Measurements from ENCODE around the gene MEP1B. TPM values are rescaled to one million over a fixed set of nuclear protein-coding genes. Genes with fewer than 3 reads are reported as not detected.

MEP1B gene
- total and polyA plus RNA-seq, 2 experiments from 2014 or later = not detected

GRCh38 chr18:32195881-32196815 lies 6.3 kb downstream of the MEP1B start (continued):
- TF ChIP-seq ETS1 (IDR thresholded peaks at IDR 0.05) (no peak), CTCF (conservative IDR thresholded peaks at IDR 0.05; ENCODE audit: low read depth in 2 of 2) (no peak), ZNF331 (CRISPR knock-in tag; IDR thresholded peaks at IDR 0.05; ENCODE audit: low read depth) (no peak)

GRCh38 chr18:32200766-32201165 lies 10.9 kb downstream of the MEP1B start:
- H3K4me1 ChIP-seq (ENCODE audit: insufficient read depth) = no peaks in the 10 kb centered on the region
- H2AFZ ChIP-seq = no peak overlapping the region
- H3K4me3 ChIP-seq = no peak overlapping the region
- DNase-seq (ENCODE audit: low spot score) (no peak), ATAC-seq (no peak)
- TF ChIP-seq ZNF462 (CRISPR knock-in tag; IDR thresholded peaks at IDR 0.05) = no peak
- no peak overlapping the region for H3K27ac ChIP-seq (ENCODE audit: low read depth)
- H3K27me3 ChIP-seq (ENCODE audit: insufficient read depth) = no peaks in the 10 kb centered on the region
- Mint-ChIP-seq H3K4me1 (no peaks in the 10 kb centered on the region), H3K27me3 (ENCODE audit: insufficient read depth, low read depth, poor library complexity) (peaks cover 3% of the 10 kb centered on the region), H3K36me3 (ENCODE audit: low read depth) (no peaks in the 10 kb centered on the region), H3K27ac (no peak overlapping the region), H3K9me3 (no peaks in the 10 kb centered on the region; the same call in 2 of the 3 replicates), H3K4me3 (no peak overlapping the region)
- no peaks in the 10 kb centered on the region for H3F3A ChIP-seq (replicated peaks; ENCODE audit: low read depth)
- H3K9me2 ChIP-seq (ENCODE audit: insufficient read depth) = 0 out of 2 replicates have a peak, but pooled peaks cover 9% of the 10 kb centered on the region
- H4K20me1 ChIP-seq (replicated peaks; ENCODE audit: insufficient read depth) = no peaks in the 10 kb centered on the region
- H3K36me3 ChIP-seq (ENCODE audit: insufficient read depth) = no peaks in the 10 kb centered on the region
- no peaks in the 10 kb centered on the region for H3K79me2 ChIP-seq (replicated peaks; ENCODE audit: insufficient read depth)
- no peak overlapping the region for H3K4me2 ChIP-seq

Data from GM23338 (cell line).